Measurements from ENCODE around the gene TBX4.
"Not testable (repeated sequence)": the region's sequence is repeated elsewhere in the genome, so short reads cannot be mapped to it uniquely, and the experiment has no call there.

The TBX4 gene

DNA sequence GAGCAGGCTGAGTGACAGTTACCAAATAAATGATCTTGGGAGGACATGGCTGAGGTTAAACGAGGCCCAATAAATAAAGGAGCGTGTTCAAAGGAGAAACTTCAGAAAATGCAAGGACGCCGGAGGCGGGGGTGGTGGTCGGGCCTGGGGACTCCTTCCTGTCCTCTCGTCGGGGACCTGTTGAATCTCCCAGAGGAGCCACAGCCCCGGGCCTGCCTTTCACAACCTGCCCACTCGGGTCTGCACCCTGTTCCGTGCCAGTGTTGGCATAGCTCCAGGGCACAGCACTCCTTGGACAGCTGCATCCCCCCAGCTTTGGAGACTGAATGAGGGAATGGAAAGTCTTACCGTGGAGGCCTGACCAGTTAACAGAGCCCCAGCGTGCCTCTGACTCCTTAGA lies 8.1 kb upstream of the TBX4 start:
- H3K4me3 ChIP-seq (ENCODE audit: low read length): no peak overlapping the region
- TF ChIP-seq, protein P1, sequence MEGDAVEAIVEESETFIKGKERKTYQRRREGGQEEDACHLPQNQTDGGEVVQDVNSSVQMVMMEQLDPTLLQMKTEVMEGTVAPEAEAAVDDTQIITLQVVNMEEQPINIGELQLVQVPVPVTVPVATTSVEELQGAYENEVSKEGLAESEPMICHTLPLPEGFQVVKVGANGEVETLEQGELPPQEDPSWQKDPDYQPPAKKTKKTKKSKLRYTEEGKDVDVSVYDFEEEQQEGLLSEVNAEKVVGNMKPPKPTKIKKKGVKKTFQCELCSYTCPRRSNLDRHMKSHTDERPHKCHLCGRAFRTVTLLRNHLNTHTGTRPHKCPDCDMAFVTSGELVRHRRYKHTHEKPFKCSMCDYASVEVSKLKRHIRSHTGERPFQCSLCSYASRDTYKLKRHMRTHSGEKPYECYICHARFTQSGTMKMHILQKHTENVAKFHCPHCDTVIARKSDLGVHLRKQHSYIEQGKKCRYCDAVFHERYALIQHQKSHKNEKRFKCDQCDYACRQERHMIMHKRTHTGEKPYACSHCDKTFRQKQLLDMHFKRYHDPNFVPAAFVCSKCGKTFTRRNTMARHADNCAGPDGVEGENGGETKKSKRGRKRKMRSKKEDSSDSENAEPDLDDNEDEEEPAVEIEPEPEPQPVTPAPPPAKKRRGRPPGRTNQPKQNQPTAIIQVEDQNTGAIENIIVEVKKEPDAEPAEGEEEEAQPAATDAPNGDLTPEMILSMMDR (conservative IDR thresholded peaks at IDR 0.05; ENCODE audit: low read depth, low read length): no peak
- DNase-seq (ENCODE audit: low read depth): no peak

DNA sequence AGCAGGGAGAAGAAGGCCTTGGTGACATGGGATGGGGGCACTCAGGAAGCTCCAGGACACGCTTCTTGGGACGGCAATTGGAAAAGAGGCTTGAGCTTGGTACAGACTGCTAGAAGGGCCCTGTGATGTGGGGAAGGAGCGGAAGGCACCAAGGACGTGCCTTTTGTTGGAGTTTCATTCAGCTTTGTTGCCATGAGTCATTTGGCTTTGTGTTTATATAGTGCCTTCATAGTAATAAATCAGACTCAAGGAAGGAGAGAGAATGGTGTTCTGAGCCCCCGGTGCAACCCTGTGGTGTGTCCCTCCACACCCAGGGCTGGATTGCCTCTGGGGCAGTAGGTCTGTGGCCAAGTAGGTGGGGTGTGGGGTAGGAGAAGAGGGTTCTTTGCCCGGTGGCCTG lies 7.4 kb upstream of the TBX4 start:
- TF ChIP-seq, protein P1 (conservative IDR thresholded peaks at IDR 0.05; ENCODE audit: low read depth, low read length): no peak
- DNase-seq (ENCODE audit: low read depth): no peak
- no peak overlapping the region for H3K4me3 ChIP-seq (ENCODE audit: low read length)

DNA sequence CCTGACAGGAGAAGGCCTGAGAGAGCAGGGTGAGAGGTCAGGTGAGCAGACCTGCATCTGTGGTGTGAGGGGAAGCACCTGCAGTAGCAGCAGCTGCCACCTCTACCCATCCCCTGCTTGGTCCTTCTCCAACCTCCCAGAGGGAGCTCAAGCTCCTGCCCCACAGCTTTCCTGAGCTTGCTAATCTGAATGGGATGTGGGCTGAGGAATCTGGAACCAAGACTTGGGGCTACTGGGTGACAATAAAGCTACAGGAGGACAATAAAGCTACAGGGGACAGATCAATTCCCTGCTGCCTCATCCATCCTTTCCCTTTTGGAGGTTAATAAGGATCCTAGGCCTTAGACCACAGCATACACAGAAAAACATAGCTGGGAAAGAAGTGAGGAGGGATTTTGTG lies 4.9 kb upstream of the TBX4 start:
- DNase-seq (ENCODE audit: low read depth): no peak
- TF ChIP-seq, protein P1 (conservative IDR thresholded peaks at IDR 0.05; ENCODE audit: low read depth, low read length): no peak
- H3K4me3 ChIP-seq (ENCODE audit: low read length): no peak overlapping the region

DNA sequence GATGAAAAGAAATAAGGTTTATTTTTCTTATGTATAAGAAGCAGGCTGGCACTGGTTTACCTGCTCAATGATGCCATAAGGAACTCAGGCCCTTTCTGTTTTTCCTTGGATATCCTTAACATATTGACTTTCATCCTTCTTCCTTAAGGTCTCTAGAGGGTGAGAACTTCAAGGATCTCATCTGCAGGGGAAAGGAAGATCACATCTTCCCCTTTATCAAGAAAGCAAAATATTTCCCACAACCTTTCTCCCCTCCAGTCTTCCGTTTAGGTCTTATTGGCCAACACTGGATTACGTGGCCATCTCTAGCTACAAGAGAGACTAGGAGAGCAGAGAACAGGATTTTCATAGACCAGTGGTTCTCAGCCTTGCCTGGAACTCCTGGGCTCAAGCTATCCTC lies 4.2 kb upstream of the TBX4 start:
- no peak overlapping the region for H3K4me3 ChIP-seq (ENCODE audit: low read length)
- DNase-seq (ENCODE audit: low read depth): no peak
- TF ChIP-seq, protein P1 (conservative IDR thresholded peaks at IDR 0.05; ENCODE audit: low read depth, low read length): no peak

DNA sequence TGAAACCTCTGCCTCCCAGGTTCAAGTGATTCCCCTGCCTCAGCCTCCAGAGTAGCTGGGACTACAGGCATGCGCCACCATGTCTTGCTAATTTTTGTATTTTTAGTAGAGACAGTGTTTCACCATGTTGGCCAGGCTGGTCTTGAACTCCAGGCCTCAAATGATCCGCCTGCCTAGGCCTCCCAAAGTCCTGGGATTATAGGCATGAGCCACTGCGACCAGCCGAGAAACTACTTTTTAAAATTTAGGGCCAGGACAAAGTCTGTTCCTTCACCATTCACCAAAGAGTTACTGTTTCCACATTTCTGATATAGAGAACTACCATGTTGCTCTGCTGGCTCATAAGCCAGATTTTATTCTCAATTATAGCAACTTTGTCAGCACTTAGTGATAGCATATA lies 3.1 kb upstream of the TBX4 start:
- not testable (repeated sequence) for H3K4me3 ChIP-seq (ENCODE audit: low read length); DNase-seq (ENCODE audit: low read depth)

DNA sequence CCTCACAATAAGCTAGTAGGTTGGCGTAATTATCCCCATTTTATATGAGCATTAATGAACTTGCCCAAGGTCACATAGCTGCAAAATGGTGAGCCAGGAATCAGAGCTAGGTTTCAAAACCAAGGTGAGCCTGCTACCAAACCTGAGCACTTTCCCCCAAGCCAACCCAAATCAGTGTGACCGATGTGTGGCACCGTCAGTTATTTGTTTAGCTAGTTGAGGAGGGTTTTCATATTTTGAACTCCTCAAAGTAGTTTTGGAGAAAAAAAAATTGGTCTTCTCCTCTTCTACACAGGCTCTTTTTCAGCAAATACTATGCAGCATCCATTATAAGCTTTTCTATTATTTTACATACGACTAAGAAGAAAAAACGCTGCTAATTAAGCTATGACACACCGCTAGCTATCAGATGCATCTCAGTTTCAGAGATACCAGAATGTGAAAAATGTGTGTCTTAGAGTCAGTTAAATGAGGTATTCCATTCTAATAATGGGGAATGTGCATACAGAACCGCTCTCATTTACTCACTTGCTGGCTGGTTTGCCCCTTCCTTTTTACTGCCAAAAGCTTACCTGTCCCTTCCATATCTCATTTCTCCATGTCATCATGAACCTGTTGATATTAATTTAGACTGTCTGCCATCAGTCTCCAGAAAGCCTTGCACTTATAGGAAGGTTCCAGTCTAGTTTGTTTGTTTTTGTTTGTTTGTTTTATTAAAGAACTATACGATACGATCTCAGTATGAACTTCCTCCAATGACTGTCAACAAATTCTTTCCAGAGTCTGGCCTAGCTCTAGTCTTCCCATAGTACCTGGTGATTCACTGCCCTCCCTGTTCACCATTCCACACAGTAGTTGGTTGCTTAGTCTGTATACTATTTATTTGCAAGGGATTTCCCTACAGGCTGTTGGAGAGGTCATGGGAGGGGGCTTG lies 2.2 kb upstream of the TBX4 start:
- H3K4me3 ChIP-seq (ENCODE audit: low read length): no peak overlapping the region
- no peak for DNase-seq (ENCODE audit: low read depth)
- TF ChIP-seq, protein P1 (conservative IDR thresholded peaks at IDR 0.05; ENCODE audit: low read depth, low read length): no peak

DNA sequence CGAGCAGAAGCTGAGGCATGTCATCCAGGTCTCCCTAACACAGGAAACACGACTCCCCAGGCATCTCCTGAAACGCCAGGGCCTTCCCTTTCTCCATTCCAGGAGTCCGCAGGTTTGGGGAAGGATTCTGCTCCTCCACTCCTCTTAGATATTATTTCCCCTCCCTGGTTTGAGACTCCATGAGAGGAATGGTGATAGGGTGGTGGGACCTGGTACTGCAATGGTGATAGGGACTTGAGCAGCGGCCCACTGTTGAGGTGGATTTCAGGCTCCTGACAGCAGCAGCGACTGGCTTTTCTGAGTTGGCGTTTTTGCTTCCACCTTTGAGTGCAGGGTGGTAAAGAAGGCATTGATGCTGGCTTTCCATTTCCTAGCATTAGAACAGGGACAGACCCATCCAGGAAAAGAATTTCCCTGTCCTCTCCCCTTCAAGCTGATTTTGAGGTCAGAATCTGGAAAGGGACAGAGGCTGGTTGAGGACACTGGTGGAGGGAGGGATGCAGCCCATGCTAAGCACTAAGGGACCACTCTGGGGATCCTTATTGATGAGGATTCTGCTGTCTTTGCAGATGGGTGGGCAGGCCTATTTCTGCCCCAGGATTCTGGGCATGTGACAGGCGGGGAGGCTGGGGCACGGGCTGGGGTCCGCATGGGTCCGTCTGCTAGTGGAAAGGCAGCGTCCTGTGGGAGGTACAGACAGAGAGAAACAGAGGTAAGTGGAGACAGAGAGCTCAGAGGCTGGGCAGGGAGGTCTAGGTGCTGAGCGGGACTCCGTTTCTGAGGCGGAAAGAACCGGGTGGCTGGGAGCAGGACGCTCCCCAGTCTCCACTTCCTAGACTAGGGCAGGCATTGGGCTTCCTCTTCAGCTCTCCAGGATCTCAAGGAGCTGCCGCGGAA lies 1.3 kb upstream of the TBX4 start:
- H3K4me3 ChIP-seq (ENCODE audit: low read length): no peak overlapping the region

More for the DNA sequence above, 1.3 kb upstream of the TBX4 start:
- TF ChIP-seq, protein P1 (conservative IDR thresholded peaks at IDR 0.05; ENCODE audit: low read depth, low read length): no peak
- no peak for DNase-seq (ENCODE audit: low read depth)

Data from retinal pigment epithelial cell (primary cell).